Measurements from ENCODE around the gene BBS9. TPM values are rescaled to one million over a fixed set of nuclear protein-coding genes. Genes with fewer than 3 reads are reported as not detected.

Gene BBS9
- total RNA-seq, 1 donor from 2014 or later = 31.2 TPM

GRCh38 chr7:33137103-33137502, 7.7 kb downstream of the BBS9 start:
- Histone ChIP-seq H3K9me3 (no peaks in the 10 kb centered on the region), H3K36me3 (no peaks in the 10 kb centered on the region), H3K4me1 (no peaks in the 10 kb centered on the region), H3K27ac (no peak overlapping the region), H3K4me3 (no peak overlapping the region), H3K27me3 (no peaks in the 10 kb centered on the region)
- TF ChIP-seq POLR2AphosphoS5 (IDR thresholded peaks at IDR 0.05; ENCODE audit: insufficient read depth in 1 of 2, low read depth in 1 of 2) (no peak), POLR2A (IDR thresholded peaks at IDR 0.05) (no peak), CTCF (IDR thresholded peaks at IDR 0.05) (no peak)
- no peak for DNase-seq (ENCODE audit: extremely low spot score in 2 of 2)
- intact Hi-C loops (cut with DNase I) = no loop called here

GRCh38 chr7:33142585-33142984, 13.2 kb downstream of the BBS9 start:
- Histone ChIP-seq H3K36me3 (no peaks in the 10 kb centered on the region), H3K27me3 (no peaks in the 10 kb centered on the region), H3K9me3 (no peaks in the 10 kb centered on the region), H3K4me1 (no peaks in the 10 kb centered on the region), H3K27ac (no peak overlapping the region), H3K4me3 (no peak overlapping the region)
- no peak for DNase-seq (ENCODE audit: extremely low spot score in 2 of 2)
- intact Hi-C loops (cut with DNase I) = no loop called here
- TF ChIP-seq POLR2AphosphoS5 (IDR thresholded peaks at IDR 0.05; ENCODE audit: insufficient read depth in 1 of 2, low read depth in 1 of 2) (no peak), POLR2A (IDR thresholded peaks at IDR 0.05) (no peak), CTCF (IDR thresholded peaks at IDR 0.05) (no peak)

- no peak overlapping the region for H3K4me3 ChIP-seq
- intact Hi-C loops (cut with DNase I) = no loop called here
- H3K27ac ChIP-seq = no peak overlapping the region
- no peak for DNase-seq (ENCODE audit: extremely low spot score in 2 of 2)
- no peaks in the 10 kb centered on the region for H3K9me3 ChIP-seq
- no peaks in the 10 kb centered on the region for H3K36me3 ChIP-seq
- no peaks in the 10 kb centered on the region for H3K4me1 ChIP-seq
- no peak for TF ChIP-seq CTCF (IDR thresholded peaks at IDR 0.05)
- no peak for TF ChIP-seq POLR2AphosphoS5 (IDR thresholded peaks at IDR 0.05; ENCODE audit: insufficient read depth in 1 of 2, low read depth in 1 of 2)
- no peak for TF ChIP-seq POLR2A (IDR thresholded peaks at IDR 0.05)
- no peaks in the 10 kb centered on the region for H3K27me3 ChIP-seq
Observed at GRCh38 chr7:33143996-33144718, 14.8 kb downstream of the BBS9 start.

- Histone ChIP-seq H3K4me1 (no peaks in the 10 kb centered on the region), H3K36me3 (no peaks in the 10 kb centered on the region), H3K9me3 (no peaks in the 10 kb centered on the region), H3K27ac (no peak overlapping the region), H3K27me3 (no peaks in the 10 kb centered on the region), H3K4me3 (no peak overlapping the region)
- intact Hi-C loops (cut with DNase I) = loop anchor here (5.0 kb wide), 1 partner anchor 1367 kb away; no protein-coding TSS in a partner anchor
- no peak for DNase-seq (ENCODE audit: extremely low spot score in 2 of 2)
- no peak for TF ChIP-seq CTCF (IDR thresholded peaks at IDR 0.05)
- no peak for TF ChIP-seq POLR2A (IDR thresholded peaks at IDR 0.05)
- no peak for TF ChIP-seq POLR2AphosphoS5 (IDR thresholded peaks at IDR 0.05; ENCODE audit: insufficient read depth in 1 of 2, low read depth in 1 of 2)
Observed at GRCh38 chr7:33145156-33145555, 15.8 kb downstream of the BBS9 start.

- Histone ChIP-seq H3K4me1 (peaks cover 6% of the 10 kb centered on the region), H3K4me3 (no peak overlapping the region), H3K9me3 (no peaks in the 10 kb centered on the region), H3K36me3 (no peaks in the 10 kb centered on the region), H3K27ac (no peak overlapping the region), H3K27me3 (no peaks in the 10 kb centered on the region)
- no peak for DNase-seq (ENCODE audit: extremely low spot score in 2 of 2)
- no peak for TF ChIP-seq CTCF (IDR thresholded peaks at IDR 0.05)
- no peak for TF ChIP-seq POLR2A (IDR thresholded peaks at IDR 0.05)
- intact Hi-C loops (cut with DNase I) = no loop called here
Observed at GRCh38 chr7:33152087-33152486, 22.7 kb downstream of the BBS9 start.
